Activated T-cell treated with anti-CD3 and anti-CD28 coated beads for 24 hours (primary cell): ENCODE data around the gene ANO1.
"Not testable (repeated sequence)": the region's sequence is repeated elsewhere in the genome, so short reads cannot be mapped to it uniquely, and the experiment has no call there.

Experiments
- DNase-seq: peaks from one replicate; pipeline ENCODE4 v3.0.0-alpha.2; 2020; ENCODE audit warnings: low read depth

Gene ANO1

GRCh38 chr11:70212227-70212811, 134.2 kb downstream of the ANO1 start:
- DNase-seq, result no peak

- DNase-seq, result not testable (repeated sequence)
Measured at GRCh38 chr11:70217388-70217787, 139.3 kb downstream of the ANO1 start.

GRCh38 chr11:70218076-70218475, 140.0 kb downstream of the ANO1 start:
- not testable (repeated sequence) for DNase-seq

- no peak for DNase-seq
Measured at GRCh38 chr11:70220136-70220535, 142.0 kb downstream of the ANO1 start.

- no peak for DNase-seq
Measured at GRCh38 chr11:70220920-70221319, 142.8 kb downstream of the ANO1 start.

- no peak for DNase-seq
Measured at GRCh38 chr11:70225681-70226177, 147.6 kb downstream of the ANO1 start.

GRCh38 chr11:70226183-70226582, 148.1 kb downstream of the ANO1 start:
- DNase-seq, result no peak

- DNase-seq, result no peak
Measured at GRCh38 chr11:70226967-70227366, 148.8 kb downstream of the ANO1 start.

GRCh38 chr11:70229737-70230136, 151.6 kb downstream of the ANO1 start:
- no peak for DNase-seq

GRCh38 chr11:70230151-70230839, 152.2 kb downstream of the ANO1 start:
- no peak for DNase-seq

- DNase-seq, result no peak
Measured at GRCh38 chr11:70230840-70231710, 153.0 kb downstream of the ANO1 start.

- DNase-seq, result no peak
Measured at GRCh38 chr11:70233034-70233433, 154.9 kb downstream of the ANO1 start.

GRCh38 chr11:70233511-70233934, 155.4 kb downstream of the ANO1 start:
- no peak for DNase-seq

- DNase-seq, result no peak
Measured at GRCh38 chr11:70233962-70234361, 155.8 kb downstream of the ANO1 start.
